GM18519 (cell line): ENCODE results near the gene DCP1B.

Experiments
- ATAC-seq: cut with Tn5 transposase; IDR thresholded peaks from one replicate; pipeline ENCODE4 v1.9.1; 2021; ENCODE audit warnings: mild to moderate bottlenecking, moderate library complexity; ENCODE audit not compliant: unreplicated experiment, low FRiP score

The DCP1B gene

GRCh38 chr12:1937481-1938224 lies 66.6 kb downstream of the DCP1B start:
- ATAC-seq, result no peak

DNA sequence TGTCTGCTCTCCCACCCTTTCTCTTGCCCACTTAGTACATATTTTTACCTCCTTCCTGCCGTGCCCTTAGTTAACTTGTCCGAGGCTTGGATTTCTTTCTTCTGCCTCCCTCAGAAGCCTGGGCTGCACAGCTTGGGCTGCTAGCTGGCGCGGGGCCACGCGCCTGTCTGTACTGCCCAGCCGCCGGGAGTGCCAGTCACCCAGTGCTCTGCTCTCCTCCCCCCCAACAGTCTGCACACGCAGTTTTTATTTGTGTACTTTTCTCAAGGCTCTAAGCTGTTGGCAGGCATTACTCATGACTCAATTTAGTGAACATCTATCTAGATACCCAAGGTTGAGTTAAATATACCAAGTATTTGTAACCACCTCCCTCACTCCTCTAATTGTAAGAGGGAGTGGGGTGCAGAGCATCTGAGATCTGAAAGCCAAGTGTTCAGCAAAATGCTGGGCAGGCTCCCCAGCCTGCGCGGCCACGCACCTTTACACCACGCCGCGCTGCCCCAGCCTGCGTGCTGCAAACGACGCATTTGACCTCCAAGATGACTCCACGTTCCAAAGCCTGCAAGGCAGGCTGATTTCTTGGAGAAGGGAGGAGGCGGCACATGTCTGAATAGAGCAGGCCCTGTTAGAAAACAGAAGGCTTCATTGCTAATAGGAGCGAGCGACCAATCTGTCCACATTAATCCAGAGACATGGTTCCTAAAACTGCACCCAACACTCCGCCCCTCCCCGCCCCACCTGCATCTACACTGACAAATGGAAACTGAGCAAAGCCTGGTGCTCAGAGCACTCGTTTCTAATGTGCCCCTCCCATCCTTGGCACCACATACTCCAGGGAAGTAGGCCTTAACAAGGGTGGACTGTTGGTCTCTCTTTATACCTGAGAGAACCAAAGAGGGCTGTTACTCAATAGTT lies 67.6 kb downstream of the DCP1B start:
- ATAC-seq, result no peak

DNA sequence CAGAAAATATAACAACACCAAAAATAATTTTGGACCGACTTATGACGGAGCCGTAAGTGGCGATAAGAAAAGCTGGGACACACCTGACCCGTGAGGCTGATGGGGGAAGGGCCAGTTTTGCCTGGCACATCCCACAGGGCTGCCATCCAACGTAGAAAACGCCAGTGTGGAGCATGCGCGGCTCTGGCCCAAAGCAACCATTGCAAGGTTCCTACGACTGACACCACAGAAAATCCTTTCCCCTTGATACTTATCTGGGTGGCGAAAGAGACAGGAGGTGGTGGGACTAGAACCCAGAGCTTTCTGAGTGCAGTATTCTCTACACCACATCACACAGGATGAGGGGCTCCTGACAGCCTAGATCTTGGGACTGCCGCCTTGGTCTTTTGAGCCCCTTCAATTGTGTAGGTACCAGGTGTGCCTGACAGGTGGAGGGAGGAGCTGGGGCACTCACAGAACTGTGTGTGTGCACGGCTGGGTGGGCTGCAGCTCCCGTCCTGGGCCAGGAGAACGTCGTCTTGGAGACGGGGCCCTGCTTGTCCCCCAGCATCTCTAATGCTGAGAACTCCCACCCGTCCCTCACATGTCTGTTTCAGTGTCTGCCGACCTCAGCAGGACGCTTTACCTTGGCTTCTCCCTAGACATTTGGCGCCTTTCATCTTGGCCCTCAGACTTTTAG lies 68.4 kb downstream of the DCP1B start:
- ATAC-seq, result no peak

GRCh38 chr12:1935242-1935641 lies 69.0 kb downstream of the DCP1B start:
- no peak for ATAC-seq

DNA sequence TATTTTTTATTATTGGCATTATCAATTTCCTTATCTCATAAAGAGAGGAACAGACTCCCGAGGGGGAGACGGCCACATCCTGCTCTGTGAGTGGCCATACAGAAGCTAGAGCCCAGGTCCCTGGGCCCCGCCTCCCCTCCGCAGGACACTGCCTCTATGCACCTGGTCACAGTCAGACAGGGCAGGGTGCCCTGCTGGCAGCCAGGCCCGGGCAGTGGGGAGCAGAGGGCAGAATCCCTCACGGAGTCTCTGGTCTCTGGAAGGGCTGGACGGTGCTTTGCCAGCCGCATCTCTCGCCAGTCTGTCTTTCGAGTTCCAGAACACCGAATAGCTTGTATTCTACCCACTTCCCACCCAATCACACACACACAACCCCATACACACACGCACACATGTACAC lies 69.4 kb downstream of the DCP1B start:
- no peak for ATAC-seq

DNA sequence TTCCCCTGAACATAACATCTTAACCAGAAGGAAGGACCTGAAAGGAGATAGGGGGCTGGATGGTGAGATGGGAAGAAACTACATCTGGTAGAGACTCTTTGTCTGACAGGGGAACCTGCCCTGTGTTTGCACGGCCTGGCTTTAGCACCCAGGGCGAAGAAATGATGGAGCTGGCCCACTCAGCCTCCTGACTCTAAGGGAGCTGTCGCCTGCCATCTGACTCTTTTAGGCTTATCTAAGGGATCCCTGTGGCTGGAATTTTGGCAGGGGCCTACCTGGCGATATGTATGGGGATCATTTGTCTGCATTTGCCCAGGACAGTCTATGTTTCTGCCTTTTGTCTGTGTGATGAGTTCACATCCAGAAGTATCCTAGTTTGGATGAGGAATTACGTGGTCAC lies 70.2 kb downstream of the DCP1B start:
- ATAC-seq, result no peak

DNA sequence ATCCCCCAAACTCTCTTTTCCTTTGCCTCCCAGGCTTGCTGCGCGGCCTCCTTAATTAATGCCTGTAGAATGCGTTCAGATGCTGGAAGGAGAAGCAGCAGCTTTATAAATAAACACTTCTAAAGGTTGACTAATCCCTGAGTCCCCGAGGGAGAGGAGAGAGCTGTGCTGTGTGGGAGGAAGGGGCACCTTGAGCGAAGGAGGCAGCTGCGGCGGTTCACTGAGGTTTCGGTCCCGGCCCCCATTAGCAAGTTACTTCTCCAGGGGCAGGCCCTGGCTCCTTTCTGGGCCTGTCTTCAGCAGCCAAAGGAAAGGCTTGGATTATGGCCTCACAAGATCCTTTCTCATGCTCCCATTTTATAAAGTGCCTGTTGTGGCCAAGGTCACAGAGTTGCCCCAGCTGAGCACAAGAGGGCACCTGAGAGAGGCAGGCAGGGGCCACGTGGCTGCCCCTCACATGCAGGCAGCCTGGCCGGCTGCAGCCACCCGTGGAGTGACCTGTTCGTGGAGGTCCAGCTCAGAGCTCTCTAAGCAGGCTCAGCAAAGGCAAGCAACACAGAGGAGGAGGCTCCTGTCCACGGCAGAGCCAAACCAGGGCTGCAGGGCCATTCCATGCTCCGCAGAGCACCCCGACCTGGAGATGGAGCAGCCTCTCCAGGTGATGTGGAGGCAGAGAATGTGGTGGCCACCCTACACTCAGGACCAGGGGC lies 70.8 kb downstream of the DCP1B start:
- ATAC-seq, result no peak

- ATAC-seq, result no peak
Measured at GRCh38 chr12:1932264-1932777, 71.9 kb downstream of the DCP1B start.

DNA sequence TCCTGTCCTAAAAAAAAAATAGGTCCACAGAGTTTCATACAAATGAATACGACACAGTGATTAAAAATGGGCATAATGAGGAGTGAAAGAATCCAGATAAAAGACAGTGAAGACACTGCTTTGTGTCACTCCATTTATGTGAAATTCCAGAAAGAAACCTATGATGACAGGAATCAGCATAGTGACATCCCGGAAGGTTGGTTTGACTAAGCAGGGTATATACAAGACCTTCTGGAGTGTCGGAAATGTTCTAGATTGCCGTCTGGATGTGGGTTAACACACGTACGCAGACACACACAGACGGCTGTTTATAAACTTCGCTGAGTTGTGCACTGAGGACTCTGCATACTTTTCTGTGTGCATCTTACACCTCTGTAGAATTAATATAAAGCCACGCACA lies 72.6 kb downstream of the DCP1B start:
- no peak for ATAC-seq

DNA sequence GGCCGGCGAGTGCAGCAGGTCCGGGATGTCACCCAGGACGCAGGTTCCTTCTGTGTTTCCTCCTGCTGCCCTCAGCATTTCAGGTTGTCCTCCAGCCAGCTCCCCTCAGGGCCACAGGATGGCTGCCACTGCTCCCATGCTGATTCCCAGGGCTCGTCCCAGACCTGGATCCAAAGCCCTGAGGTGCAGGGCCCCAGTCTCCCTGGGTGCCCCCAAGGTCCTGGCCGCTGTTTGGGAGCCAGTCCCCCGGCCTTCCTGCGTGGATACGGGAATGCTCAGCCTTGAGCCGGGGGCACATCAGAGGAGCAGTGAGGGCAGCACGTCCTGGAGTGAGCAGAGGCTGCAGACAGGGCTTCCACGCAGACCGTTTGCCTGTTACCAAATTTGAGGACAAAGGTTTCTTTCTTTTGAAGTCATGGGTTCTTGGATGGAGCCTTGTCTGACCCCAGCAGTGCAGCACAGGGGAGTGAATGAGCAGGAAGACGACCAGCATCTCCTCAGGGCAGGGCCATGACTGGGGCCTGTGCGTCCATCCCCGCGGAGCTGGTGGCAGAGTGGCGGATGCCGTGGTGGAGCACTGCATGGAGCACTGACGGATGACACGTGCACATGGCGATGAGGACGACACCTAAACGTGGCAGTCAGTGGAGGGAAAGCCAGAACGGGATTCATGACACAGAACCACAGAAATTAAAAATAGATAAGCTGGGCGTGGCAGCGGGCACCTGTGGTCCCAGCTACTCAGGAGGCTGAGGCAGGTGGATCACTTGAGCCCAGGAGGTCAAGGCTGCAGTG lies 73.3 kb downstream of the DCP1B start:
- ATAC-seq, result no peak

DNA sequence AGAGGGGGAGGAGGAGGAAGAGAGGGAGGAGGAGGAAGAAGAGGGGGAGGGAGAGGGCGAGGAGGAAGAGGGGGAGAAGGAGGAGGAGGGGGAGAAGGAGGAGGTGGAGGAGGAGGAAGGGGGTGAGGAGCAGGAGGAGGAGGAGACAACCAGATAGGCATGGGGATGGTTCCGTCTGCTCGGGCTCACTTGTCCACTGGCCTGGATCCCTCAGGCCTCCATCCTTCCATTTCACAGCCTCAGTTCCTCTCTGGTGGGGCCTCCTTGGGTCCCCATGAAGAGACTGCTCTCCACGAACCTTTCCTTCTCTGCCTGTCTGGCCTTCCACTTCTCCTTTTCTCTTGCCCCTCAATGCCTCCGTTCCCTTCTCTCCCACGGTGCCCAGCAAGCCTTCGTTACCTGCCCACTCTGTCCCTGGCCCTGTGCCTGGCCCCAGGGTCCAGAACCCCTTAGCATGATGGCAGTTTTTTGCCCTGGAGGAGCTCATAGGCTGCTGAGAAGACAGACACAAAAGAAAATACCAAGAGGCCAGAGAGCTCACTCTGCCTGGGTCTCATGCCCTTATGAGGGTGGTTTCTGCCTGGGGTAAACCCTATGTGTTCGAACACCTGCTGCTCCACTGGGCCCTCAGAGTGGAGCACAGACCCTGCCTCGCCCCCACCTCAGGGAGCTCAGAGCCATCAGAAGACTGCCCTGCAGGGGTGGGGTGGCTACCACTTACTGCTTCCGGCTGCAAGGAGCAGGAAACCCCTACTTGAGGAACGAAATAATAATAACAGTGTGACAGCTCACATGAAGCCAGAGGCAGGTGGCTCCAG lies 74.1 kb downstream of the DCP1B start:
- ATAC-seq, result no peak

DNA sequence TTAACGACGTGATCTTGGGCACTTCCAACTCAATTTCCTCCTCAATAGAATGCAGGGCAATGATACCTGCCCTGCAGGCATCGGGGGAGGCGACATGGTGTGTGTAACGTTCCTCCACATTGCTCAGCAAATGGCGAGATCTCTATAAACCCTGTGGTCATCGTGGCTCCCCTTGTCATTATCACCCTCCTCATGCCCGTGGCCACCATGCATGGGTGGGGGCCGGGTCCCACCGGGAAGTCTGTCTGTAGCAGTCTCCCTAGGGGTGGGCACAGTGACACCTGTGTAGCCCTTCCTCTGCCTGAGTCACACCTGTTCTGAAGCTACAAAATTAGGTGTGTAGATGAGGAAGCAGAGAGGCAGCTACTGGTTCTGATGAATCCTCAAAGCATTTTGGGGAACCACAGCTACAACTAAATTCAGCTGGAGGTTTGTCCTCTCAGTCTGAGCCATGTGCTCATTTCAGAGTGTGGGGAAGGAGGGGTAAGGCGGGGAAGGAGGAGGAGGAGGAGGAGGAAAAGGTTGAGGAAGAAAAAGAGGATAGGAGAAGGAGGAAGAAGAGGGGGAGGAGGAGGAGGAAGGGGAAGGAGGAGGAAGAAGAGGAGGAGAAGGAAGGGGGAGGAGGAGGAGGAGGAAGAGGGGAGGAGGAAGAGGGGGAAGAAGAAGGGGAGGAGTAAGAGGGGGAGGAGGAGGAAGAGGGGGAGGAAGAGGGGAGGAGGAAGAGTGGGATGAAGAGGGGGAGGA lies 74.8 kb downstream of the DCP1B start:
- ATAC-seq, result no peak

DNA sequence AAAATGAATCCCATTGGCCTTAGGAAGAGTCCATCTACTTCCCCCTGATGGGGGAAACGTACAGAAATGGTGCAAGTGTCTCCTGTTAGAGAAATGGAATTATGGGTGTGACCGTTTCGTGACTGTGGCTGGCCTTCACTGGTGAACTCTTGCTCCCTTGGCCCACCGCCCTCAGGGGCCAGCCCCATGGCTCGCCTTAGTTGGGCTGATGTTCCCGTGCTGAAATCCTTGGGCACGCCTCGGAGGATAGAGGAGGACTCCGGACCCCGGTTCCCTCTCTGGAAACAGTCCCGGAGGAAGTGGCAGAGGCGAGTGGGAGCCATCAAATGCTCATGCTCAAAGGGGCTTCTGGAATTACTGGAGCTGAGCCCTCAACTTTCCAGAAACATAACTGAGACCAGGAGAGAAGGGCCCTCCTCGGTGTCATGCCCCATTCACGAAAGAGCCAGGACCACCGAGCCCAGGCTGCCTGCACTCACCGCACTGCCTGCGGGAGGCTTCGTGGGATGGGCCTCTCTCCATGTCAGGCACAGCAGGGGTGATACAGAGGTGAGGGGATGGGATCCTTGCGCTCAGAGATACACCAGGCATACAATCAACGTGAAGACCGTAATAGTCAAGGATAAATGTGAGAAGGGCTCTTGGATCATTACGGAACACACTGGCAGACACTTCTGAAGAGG lies 75.7 kb downstream of the DCP1B start:
- ATAC-seq, result no peak

DNA sequence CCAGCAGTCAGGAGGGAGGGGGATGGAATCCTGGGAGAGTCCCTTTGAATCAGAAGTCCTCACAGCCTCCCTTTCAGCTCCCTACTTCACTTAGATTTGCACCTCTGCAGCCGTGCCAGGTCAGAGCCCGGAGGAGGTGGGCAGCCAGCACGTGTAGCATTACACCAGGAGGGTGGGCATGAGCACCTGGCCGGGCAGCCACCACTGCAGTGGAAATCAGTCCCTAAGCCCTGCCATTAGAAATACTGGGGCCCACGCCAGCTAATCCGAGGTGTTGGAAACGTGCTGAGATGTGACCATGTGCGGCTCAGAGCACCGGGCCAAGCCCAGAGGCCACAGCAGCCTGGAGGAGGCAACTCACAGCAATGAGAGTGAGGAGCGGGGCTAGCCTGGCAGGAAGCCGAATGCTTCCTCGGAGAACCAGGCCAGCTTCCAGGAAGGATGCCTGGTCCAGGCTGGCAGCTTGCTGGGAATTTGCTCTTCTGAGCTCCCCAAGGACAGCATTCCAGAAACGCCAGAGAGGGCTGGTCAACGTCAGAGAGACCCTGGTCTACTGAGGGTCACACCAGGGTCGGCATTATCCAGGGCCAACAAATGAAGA lies 76.4 kb downstream of the DCP1B start:
- no peak for ATAC-seq

- no peak for ATAC-seq
Measured at GRCh38 chr12:1927051-1927680, 77.1 kb downstream of the DCP1B start.

DNA sequence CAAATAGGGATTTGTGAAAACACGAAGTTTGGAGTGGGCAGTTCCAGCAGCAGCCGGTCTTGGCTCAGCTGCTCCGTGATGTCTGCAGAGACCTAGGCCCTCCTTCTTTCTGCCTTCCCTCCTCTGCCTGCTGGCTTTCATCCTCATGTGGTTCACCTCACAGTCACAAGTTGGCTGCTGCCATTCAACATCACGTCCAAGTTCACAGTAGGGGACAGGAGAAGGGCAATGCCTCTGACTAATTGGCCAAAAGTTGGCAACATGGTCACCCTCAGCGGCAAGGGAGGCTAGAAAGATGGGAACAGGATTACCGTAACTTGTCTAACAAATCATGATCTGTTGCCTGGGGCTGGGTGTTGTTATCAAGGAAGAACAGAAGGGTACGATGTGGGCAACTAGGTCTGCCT lies 78.0 kb downstream of the DCP1B start:
- no peak for ATAC-seq

GRCh38 chr12:1925684-1926006 lies 78.6 kb downstream of the DCP1B start:
- ATAC-seq, result no peak
